ENCODE data around the gene PHACTR2.

GRCh38 chr6:143838395-143838794, 160.6 kb downstream of the PHACTR2 start:
- TF ChIP-seq CTCF (IDR thresholded peaks at IDR 0.05): no peak
- TF ChIP-seq POLR2A (IDR thresholded peaks at IDR 0.05): no peak

All from body of pancreas (tissue), 4 donors.